GM23338 (cell line): ENCODE measurements around the gene IFI44L. TPM values are rescaled to one million over a fixed set of nuclear protein-coding genes. Genes with fewer than 3 reads are reported as not detected.

Experiments
- ATAC-seq: fragments of 200-7000 bp; cut with Tn5 transposase; 3 replicates; pipeline ENCODE4 v1.9.1; 2020
- DNase-seq: peaks from one replicate; pipeline ENCODE4 v3.0.0-alpha.2; 2015; ENCODE audit warnings: low spot score
- H2AFZ ChIP-seq: fragments of 200-600 bp; sonication (generic); 2 replicates; pipeline ENCODE4 v1.8.0; 2016; ENCODE audit warnings: antibody characterized with exemption, mild to moderate bottlenecking, moderate library complexity
- H3F3A ChIP-seq: fragments of 200-600 bp; sonication (generic); replicated peaks from 2 replicates; pipeline ENCODE4 v1.8.0; 2017; ENCODE audit warnings: antibody characterized with exemption, mixed run types, low read depth
- H3K27ac ChIP-seq: fragments of 200-600 bp; sonication (generic); 2 replicates; pipeline ENCODE4 v1.6.1; 2016; ENCODE audit warnings: low read depth
- H3K27me3 ChIP-seq: fragments of 200-600 bp; sonication (generic); 2 replicates; pipeline ENCODE4 v1.8.0; 2016; ENCODE audit warnings: mild to moderate bottlenecking, mixed run types, moderate library complexity; ENCODE audit not compliant: insufficient read depth
- H3K36me3 ChIP-seq: fragments of 200-600 bp; sonication (generic); 2 replicates; pipeline ENCODE4 v1.8.0; 2016; ENCODE audit warnings: mild to moderate bottlenecking; ENCODE audit not compliant: insufficient read depth
- H3K4me1 ChIP-seq: fragments of 200-600 bp; sonication (generic); 2 replicates; pipeline ENCODE4 v1.8.0; 2016; ENCODE audit warnings: mild to moderate bottlenecking, moderate library complexity; ENCODE audit not compliant: insufficient read depth
- H3K4me2 ChIP-seq: fragments of 200-600 bp; sonication (generic); 2 replicates; pipeline ENCODE4 v1.7.1; 2017; ENCODE audit warnings: mixed run types
- H3K4me3 ChIP-seq: fragments of 200-600 bp; sonication (generic); 2 replicates; pipeline ENCODE4 v1.6.1; 2016; ENCODE audit warnings: mixed run types
- H3K79me2 ChIP-seq: fragments of 200-600 bp; sonication (generic); replicated peaks from 2 replicates; pipeline ENCODE4 v1.8.0; 2017; ENCODE audit warnings: mild to moderate bottlenecking; ENCODE audit not compliant: insufficient read depth
- H3K9me2 ChIP-seq: fragments of 200-600 bp; sonication (generic); 2 replicates; pipeline ENCODE4 v1.8.0; 2017; ENCODE audit not compliant: insufficient read depth
- H4K20me1 ChIP-seq: fragments of 200-600 bp; sonication (generic); replicated peaks from 2 replicates; pipeline ENCODE4 v1.8.0; 2017; ENCODE audit warnings: mild to moderate bottlenecking; ENCODE audit not compliant: insufficient read depth
- H3K27ac Mint-ChIP-seq: 2 replicates; pipeline ENCODE4 v1.8.0; 2020; ENCODE audit warnings: inconsistent platforms, mild to moderate bottlenecking, moderate library complexity, mixed read lengths
- H3K27me3 Mint-ChIP-seq: 3 replicates; pipeline ENCODE4 v1.8.0; 2022; ENCODE audit warnings: low read depth, mild to moderate bottlenecking, moderate library complexity, mixed read lengths, inconsistent platforms; ENCODE audit not compliant: insufficient read depth, poor library complexity
- H3K36me3 Mint-ChIP-seq: 3 replicates; pipeline ENCODE4 v1.8.0; 2021; ENCODE audit warnings: low read depth, mild to moderate bottlenecking, inconsistent platforms, moderate library complexity, mixed read lengths
- H3K4me1 Mint-ChIP-seq: 3 replicates; pipeline ENCODE4 v1.8.0; 2020; ENCODE audit warnings: mild to moderate bottlenecking, inconsistent platforms, mixed read lengths
- H3K4me3 Mint-ChIP-seq: 3 replicates; pipeline ENCODE4 v1.8.0; 2021; ENCODE audit warnings: moderate library complexity, mild to moderate bottlenecking, inconsistent platforms, mixed read lengths
- H3K9me3 Mint-ChIP-seq: 3 replicates; pipeline ENCODE4 v1.8.0; 2020; ENCODE audit warnings: moderate library complexity, mild to moderate bottlenecking, inconsistent platforms, mixed read lengths
- CREB1 ChIP-seq: fragments of 250-450 bp; sonication (Bioruptor Pico); IDR thresholded peaks from 2 replicates; pipeline ENCODE4 v1.5.0; 2020; ENCODE audit warnings: low read depth, mild to moderate bottlenecking, moderate library complexity
- CTCF ChIP-seq, 2 experiments: fragments of 200-600 bp in 1 of 2; sonication (generic) in 1 of 2; conservative IDR thresholded peaks; 2 replicates each; pipeline versions ENCODE4 v1.5.1 to v1.6.1; 2016 to 2017; ENCODE audit warnings: antibody characterized with exemption in 2 of 2, low read depth in 2 of 2, mild to moderate bottlenecking in 2 of 2, moderate library complexity in 1 of 2
- EZH2 ChIP-seq: fragments of 200-600 bp; sonication (generic); IDR thresholded peaks from one replicate; pipeline ENCODE4 v1.8.0; 2017; ENCODE audit warnings: antibody characterized with exemption, mild to moderate bottlenecking, low read depth; ENCODE audit not compliant: unreplicated experiment
- EZH2phosphoT487 ChIP-seq: fragments of 200-600 bp; sonication (generic); IDR thresholded peaks from one replicate; pipeline ENCODE4 v1.8.1; 2018; ENCODE audit warnings: antibody characterized with exemption; ENCODE audit not compliant: unreplicated experiment
- JUNB ChIP-seq: IDR thresholded peaks from one replicate; pipeline ENCODE4 v1.6.1; 2016; ENCODE audit warnings: antibody characterized with exemption; ENCODE audit not compliant: unreplicated experiment
- NANOG ChIP-seq: IDR thresholded peaks from 2 replicates; pipeline ENCODE4 v1.6.1; 2016; ENCODE audit warnings: antibody characterized with exemption, borderline replicate concordance
- POLR2AphosphoS5 ChIP-seq: IDR thresholded peaks from 2 replicates; pipeline ENCODE4 v1.6.1; 2016; ENCODE audit warnings: antibody characterized with exemption, low read depth
- STAT1 ChIP-seq: IDR thresholded peaks from one replicate; pipeline ENCODE4 v1.6.1; 2016; ENCODE audit warnings: antibody characterized with exemption; ENCODE audit not compliant: unreplicated experiment
- ZNF114 ChIP-seq: fragments of 250-450 bp; sonication (Bioruptor Pico); IDR thresholded peaks from 2 replicates; pipeline ENCODE4 v1.5.0; 2020; ENCODE audit warnings: mild to moderate bottlenecking, moderate library complexity
- ZNF331 ChIP-seq: fragments of 250-450 bp; sonication (Bioruptor Pico); IDR thresholded peaks from 2 replicates; pipeline ENCODE4 v1.5.0; 2020; ENCODE audit warnings: low read depth, mild to moderate bottlenecking, moderate library complexity
- polyA plus RNA-seq: library from polyadenylated mRNA; unstranded; fragments of >200 nt; fragmentation: Nextera tagmentation; extraction: Ambion mirVana; gene quantifications from 2 replicates; pipeline ENCODE4 v1.2.1, GENCODE V29; 2016
- total RNA-seq: library from RNA; depleted of rRNA; stranded (reverse); fragments of >200 nt; shearing (Covaris generic); gene quantifications from 2 replicates; pipeline ENCODE4 v1.2.3, GENCODE V29; 2014
- TF ChIP-seq, protein P1 (sequence below): IDR thresholded peaks from one replicate; pipeline ENCODE4 v1.6.1; 2018; ENCODE audit warnings: antibody characterized with exemption; ENCODE audit not compliant: unreplicated experiment
- TF ChIP-seq, protein P2 (sequence below): IDR thresholded peaks from 2 replicates; pipeline ENCODE4 v1.6.1; 2016; ENCODE audit warnings: antibody characterized with exemption
- TF ChIP-seq, protein P3 (sequence below): fragments of 250-450 bp; sonication (Bioruptor Pico); IDR thresholded peaks from 2 replicates; pipeline ENCODE4 v1.5.0; 2020; ENCODE audit warnings: mild to moderate bottlenecking, moderate library complexity

The IFI44L gene
- total and polyA plus RNA-seq, 2 experiments from 2014 or later: not detected

DNA sequence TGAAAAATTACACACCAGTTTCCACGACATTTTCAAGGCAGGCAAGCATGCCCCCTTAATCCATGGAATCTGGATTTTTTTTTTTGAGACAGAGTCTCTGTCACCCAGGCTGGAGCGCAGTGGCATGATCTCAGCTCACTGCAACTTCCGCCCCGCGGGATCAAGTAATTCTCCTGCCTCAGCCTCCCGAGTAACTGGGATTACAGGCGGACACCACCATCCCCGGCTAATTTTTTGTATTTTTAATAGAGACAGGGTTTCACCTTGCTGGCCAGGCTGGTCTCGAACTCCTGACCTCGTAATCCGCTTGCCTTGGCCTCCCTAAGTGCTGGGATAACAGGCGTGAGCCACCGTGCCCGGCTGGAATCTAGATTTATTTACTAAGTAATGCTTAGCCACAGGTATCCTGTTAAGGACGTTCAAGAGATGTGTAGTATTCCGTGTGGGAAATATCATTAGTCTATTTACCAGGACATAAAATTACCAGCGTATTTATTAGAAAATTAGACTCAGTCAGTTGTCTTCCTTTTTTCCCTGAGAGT, 31.8 kb downstream of the IFI44L start:
- Histone ChIP-seq H4K20me1 (no peaks in the 10 kb centered on the region), H3K4me2 (no peak overlapping the region), H3K4me1 (no peaks in the 10 kb centered on the region), H3K27ac (no peak overlapping the region), H3K9me2 (no peaks in the 10 kb centered on the region), H3F3A (no peaks in the 10 kb centered on the region), H3K36me3 (no peaks in the 10 kb centered on the region), H3K4me3 (no peak overlapping the region), H3K27me3 (peaks cover 30% of the 10 kb centered on the region; the same call in 1 of the 2 replicates), H2AFZ (no peak overlapping the region), H3K79me2 (no peaks in the 10 kb centered on the region)
- no peak overlapping the region for H3K27ac Mint-ChIP-seq
- peaks cover 17% of the 10 kb centered on the region for H3K9me3 Mint-ChIP-seq
- H3K36me3 Mint-ChIP-seq: peaks cover 4% of the 10 kb centered on the region; the same call in 1 of the 3 replicates
- TF ChIP-seq ZNF114 (no peak), EZH2 (no peak), NANOG (no peak), ZNF331 (CRISPR knock-in tag) (no peak), CTCF (conservative IDR thresholded peaks at IDR 0.05; ENCODE audit: low read depth in 2 of 2) (no peak), EZH2phosphoT487 (no peak), STAT1 (no peak), CREB1 (no peak), POLR2AphosphoS5 (no peak), JUNB (no peak)
- TF ChIP-seq, protein P1, sequence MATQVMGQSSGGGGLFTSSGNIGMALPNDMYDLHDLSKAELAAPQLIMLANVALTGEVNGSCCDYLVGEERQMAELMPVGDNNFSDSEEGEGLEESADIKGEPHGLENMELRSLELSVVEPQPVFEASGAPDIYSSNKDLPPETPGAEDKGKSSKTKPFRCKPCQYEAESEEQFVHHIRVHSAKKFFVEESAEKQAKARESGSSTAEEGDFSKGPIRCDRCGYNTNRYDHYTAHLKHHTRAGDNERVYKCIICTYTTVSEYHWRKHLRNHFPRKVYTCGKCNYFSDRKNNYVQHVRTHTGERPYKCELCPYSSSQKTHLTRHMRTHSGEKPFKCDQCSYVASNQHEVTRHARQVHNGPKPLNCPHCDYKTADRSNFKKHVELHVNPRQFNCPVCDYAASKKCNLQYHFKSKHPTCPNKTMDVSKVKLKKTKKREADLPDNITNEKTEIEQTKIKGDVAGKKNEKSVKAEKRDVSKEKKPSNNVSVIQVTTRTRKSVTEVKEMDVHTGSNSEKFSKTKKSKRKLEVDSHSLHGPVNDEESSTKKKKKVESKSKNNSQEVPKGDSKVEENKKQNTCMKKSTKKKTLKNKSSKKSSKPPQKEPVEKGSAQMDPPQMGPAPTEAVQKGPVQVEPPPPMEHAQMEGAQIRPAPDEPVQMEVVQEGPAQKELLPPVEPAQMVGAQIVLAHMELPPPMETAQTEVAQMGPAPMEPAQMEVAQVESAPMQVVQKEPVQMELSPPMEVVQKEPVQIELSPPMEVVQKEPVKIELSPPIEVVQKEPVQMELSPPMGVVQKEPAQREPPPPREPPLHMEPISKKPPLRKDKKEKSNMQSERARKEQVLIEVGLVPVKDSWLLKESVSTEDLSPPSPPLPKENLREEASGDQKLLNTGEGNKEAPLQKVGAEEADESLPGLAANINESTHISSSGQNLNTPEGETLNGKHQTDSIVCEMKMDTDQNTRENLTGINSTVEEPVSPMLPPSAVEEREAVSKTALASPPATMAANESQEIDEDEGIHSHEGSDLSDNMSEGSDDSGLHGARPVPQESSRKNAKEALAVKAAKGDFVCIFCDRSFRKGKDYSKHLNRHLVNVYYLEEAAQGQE: no peak
- TF ChIP-seq, protein P2, sequence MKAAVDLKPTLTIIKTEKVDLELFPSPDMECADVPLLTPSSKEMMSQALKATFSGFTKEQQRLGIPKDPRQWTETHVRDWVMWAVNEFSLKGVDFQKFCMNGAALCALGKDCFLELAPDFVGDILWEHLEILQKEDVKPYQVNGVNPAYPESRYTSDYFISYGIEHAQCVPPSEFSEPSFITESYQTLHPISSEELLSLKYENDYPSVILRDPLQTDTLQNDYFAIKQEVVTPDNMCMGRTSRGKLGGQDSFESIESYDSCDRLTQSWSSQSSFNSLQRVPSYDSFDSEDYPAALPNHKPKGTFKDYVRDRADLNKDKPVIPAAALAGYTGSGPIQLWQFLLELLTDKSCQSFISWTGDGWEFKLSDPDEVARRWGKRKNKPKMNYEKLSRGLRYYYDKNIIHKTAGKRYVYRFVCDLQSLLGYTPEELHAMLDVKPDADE: no peak
- TF ChIP-seq, protein P3, sequence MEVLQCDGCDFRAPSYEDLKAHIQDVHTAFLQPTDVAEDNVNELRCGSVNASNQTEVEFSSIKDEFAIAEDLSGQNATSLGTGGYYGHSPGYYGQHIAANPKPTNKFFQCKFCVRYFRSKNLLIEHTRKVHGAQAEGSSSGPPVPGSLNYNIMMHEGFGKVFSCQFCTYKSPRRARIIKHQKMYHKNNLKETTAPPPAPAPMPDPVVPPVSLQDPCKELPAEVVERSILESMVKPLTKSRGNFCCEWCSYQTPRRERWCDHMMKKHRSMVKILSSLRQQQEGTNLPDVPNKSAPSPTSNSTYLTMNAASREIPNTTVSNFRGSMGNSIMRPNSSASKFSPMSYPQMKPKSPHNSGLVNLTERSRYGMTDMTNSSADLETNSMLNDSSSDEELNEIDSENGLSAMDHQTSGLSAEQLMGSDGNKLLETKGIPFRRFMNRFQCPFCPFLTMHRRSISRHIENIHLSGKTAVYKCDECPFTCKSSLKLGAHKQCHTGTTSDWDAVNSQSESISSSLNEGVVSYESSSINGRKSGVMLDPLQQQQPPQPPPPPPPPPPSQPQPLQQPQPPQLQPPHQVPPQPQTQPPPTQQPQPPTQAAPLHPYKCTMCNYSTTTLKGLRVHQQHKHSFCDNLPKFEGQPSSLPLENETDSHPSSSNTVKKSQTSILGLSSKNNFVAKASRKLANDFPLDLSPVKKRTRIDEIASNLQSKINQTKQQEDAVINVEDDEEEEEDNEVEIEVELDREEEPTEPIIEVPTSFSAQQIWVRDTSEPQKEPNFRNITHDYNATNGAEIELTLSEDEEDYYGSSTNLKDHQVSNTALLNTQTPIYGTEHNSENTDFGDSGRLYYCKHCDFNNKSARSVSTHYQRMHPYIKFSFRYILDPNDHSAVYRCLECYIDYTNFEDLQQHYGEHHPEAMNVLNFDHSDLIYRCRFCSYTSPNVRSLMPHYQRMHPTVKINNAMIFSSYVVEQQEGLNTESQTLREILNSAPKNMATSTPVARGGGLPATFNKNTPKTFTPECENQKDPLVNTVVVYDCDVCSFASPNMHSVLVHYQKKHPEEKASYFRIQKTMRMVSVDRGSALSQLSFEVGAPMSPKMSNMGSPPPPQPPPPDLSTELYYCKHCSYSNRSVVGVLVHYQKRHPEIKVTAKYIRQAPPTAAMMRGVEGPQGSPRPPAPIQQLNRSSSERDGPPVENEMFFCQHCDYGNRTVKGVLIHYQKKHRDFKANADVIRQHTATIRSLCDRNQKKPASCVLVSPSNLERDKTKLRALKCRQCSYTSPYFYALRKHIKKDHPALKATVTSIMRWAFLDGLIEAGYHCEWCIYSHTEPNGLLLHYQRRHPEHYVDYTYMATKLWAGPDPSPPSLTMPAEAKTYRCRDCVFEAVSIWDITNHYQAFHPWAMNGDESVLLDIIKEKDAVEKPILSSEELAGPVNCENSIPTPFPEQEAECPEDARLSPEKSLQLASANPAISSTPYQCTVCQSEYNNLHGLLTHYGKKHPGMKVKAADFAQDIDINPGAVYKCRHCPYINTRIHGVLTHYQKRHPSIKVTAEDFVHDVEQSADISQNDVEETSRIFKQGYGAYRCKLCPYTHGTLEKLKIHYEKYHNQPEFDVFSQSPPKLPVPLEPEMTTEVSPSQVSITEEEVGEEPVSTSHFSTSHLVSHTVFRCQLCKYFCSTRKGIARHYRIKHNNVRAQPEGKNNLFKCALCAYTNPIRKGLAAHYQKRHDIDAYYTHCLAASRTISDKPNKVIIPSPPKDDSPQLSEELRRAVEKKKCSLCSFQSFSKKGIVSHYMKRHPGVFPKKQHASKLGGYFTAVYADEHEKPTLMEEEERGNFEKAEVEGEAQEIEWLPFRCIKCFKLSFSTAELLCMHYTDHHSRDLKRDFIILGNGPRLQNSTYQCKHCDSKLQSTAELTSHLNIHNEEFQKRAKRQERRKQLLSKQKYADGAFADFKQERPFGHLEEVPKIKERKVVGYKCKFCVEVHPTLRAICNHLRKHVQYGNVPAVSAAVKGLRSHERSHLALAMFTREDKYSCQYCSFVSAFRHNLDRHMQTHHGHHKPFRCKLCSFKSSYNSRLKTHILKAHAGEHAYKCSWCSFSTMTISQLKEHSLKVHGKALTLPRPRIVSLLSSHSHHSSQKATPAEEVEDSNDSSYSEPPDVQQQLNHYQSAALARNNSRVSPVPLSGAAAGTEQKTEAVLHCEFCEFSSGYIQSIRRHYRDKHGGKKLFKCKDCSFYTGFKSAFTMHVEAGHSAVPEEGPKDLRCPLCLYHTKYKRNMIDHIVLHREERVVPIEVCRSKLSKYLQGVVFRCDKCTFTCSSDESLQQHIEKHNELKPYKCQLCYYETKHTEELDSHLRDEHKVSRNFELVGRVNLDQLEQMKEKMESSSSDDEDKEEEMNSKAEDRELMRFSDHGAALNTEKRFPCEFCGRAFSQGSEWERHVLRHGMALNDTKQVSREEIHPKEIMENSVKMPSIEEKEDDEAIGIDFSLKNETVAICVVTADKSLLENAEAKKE: no peak
- no peak overlapping the region for H3K4me3 Mint-ChIP-seq
- peaks cover 3% of the 10 kb centered on the region; the same call in 1 of the 3 replicates for H3K4me1 Mint-ChIP-seq
- peaks cover 2% of the 10 kb centered on the region for H3K27me3 Mint-ChIP-seq
- DNase-seq: no peak
- ATAC-seq: no peak
